Heart left ventricle (tissue), 16 donors: ENCODE results near the gene GPR39. TPM values are rescaled to one million over a fixed set of nuclear protein-coding genes. Genes with fewer than 3 reads are reported as not detected.

ENCODE experiments used
- ATAC-seq, 4 donors: fragments of 200-7000 bp; cut with Tn5 transposase; one replicate each; pipeline ENCODE4 v1.9.1; 2020 to 2022; ENCODE audit warnings: moderate library complexity in 4 of 4, mild to moderate bottlenecking in 3 of 4, moderate number of reproducible peaks in 1 of 4
- DNase-seq, 5 donors: peaks; one replicate each; pipeline ENCODE4 v3.0.0-alpha.2; 2020
- H3K27ac ChIP-seq, 12 donors: fragments of 200-600 bp; sonication (generic) in 4 of 12; one replicate each; pipeline versions ENCODE4 v1.5.0 to v1.8.0; 2016 to 2022; ENCODE audit warnings: mild to moderate bottlenecking in 2 of 12
- H3K27me3 ChIP-seq, 9 donors: fragments of 200-600 bp; sonication (generic) in 2 of 9; one replicate each; pipeline versions ENCODE4 v1.5.1 to v1.8.0; 2016 to 2022; ENCODE audit warnings: mild to moderate bottlenecking in 3 of 9
- H3K36me3 ChIP-seq, 9 donors: fragments of 200-600 bp; sonication (generic) in 2 of 9; one replicate each; pipeline versions ENCODE4 v1.5.0 to v1.8.0; 2018 to 2022; ENCODE audit warnings: mild to moderate bottlenecking in 2 of 9
- H3K4me1 ChIP-seq, 12 donors: fragments of 200-600 bp; sonication (generic) in 4 of 12; one replicate each; pipeline versions ENCODE4 v1.5.0 to v1.8.0; 2016 to 2022; ENCODE audit warnings: mild to moderate bottlenecking in 3 of 12
- H3K4me3 ChIP-seq, 12 donors: fragments of 200-600 bp; sonication (generic) in 4 of 12; one replicate each; pipeline versions ENCODE4 v1.5.0 to v1.8.0; 2017 to 2022; ENCODE audit warnings: mild to moderate bottlenecking in 9 of 12, moderate library complexity in 4 of 12
- H3K9me3 ChIP-seq, 12 donors: fragments of 200-600 bp; sonication (generic) in 4 of 12; one replicate each; pipeline versions ENCODE4 v1.5.0 to v1.8.0; 2016 to 2022; ENCODE audit warnings: mild to moderate bottlenecking in 1 of 12
- POLR2A ChIP-seq, 2 donors: fragments of 450-650 bp; IDR thresholded peaks; one replicate each; pipeline ENCODE4 v1.6.1; 2017; ENCODE audit warnings: antibody characterized with exemption in 2 of 2, mild to moderate bottlenecking in 2 of 2, moderate library complexity in 2 of 2
- WGBS, 4 donors: extraction: QIAGEN DNeasy Blood & Tissue Kit in 2 of 4; methylation state at CpG; one replicate each; pipeline versions ENCODE4 v1.1.5 to v1.1.7; 2013 to 2018; 5-methylcytosine and 5-hydroxymethylcytosine counted together
- intact Hi-C, 10 donors: fragments of 100-400 bp; cut with DNase I; formaldehyde crosslinking; loops; one replicate each; pipeline versions ENCODE4 v1.11.1 to v1.14.2; 2022
- polyA plus RNA-seq, 2 donors: library from polyadenylated mRNA; stranded (reverse); fragments of 200-250 nt; gene quantifications; one replicate each; pipeline ENCODE4 v1.2.3, GENCODE V29; 2013
- total RNA-seq, 9 donors: library from RNA; depleted of rRNA in 2 of 9; stranded (reverse); fragments of >200 nt in 2 of 9; fragmentation: NEBNext Ultra II Directional in 3 of 9; extraction: Animal tissue kit (Norgen Biotek cat#: 25700) in 3 of 9; gene quantifications; one replicate each; pipeline versions ENCODE4 v1.1.0 to v1.2.4, GENCODE V29; 2016 to 2023
- TF ChIP-seq, protein P1 (sequence below), 12 donors: fragments of 200-600 bp; sonication (generic) in 4 of 12; IDR thresholded peaks; one replicate each; pipeline versions ENCODE4 v1.5.0 to v1.8.0; 2018 to 2022; ENCODE audit warnings: antibody characterized with exemption in 12 of 12, mild to moderate bottlenecking in 5 of 12
- donor health status: ischemic (EF 13 %, LVEDD 7.1; RV severe dilation, severe dysfunction).
- donor health status: healthy with polysubstance abuse.
- donor health status: DM: no; HTN: yes; CAD: no.
- donor health status: DM: no; HTN: no; CAD: no.
- donor health status: ischemic (EF 25% LVEDD 6.9; RV normal size, moderate dysfunction).
- donor health status: ischemic (EF 25% LVEDD 5.7; RV mildly dilated, moderate dysfunction).
- donor health status: healthy.
- donor health status: DM: yes; HTN: yes; CAD: no.
- donor health status: ischemic (EF 35%, LVEDD 5.7; RV mildly dilated, moderate dysfunction).
- donor health status: nonischemic (EF 11% LVEDD 7.7; RV severe dilation, severe dysfunction).
- donor health status: DM: yes; HTN: yes; CAD: no.
- donor health status: PGD.
- donor health status: ischemic (EF 29% LVEDD 5.4; RV normal size, mild dysfunction).
- donor health status: nonischemic (EF 23%, LVEDD 6.1; RV moderate dilation, normal function).

The GPR39 gene
- total and polyA plus RNA-seq, 11 donors = 0.11 TPM; not detected in 10

DNA sequence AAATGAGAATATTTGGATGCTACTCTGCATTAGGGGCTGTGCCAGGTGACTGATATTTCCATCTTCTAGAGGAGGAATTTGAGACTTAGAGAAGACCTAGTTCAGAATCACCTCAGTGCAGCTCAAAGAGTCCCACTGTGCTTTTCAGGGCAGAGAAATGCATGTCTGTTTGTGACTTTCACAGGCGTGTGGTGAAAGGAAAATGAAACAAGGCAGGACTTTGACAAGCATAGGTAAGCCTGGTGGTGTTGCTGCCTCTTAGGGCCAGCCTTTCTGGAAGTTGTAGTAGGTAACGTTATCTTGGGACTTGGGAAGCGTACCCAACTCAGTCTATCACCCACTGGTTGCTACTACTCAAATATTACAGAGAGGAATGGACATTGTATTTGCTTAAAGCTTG lies 2.6 kb downstream of the GPR39 start:
- intact Hi-C loops = no loop called here
- Histone ChIP-seq H3K27me3 (peaks cover 0 to 34% (median 6%) of the 10 kb centered on the region in 9 donors), H3K4me3 (no peak overlapping the region), H3K9me3 (no peaks in the 10 kb centered on the region), H3K4me1 (peaks cover 0 to 18% (median 6%) of the 10 kb centered on the region in 12 donors), H3K27ac (no peak overlapping the region), H3K36me3 (no peaks in the 10 kb centered on the region)
- whole genome bisulfite sequencing, 4 donors = 81 to 84% (median 82%) methylated on average over 3 of the region's 3 CpGs
- no peak for TF ChIP-seq POLR2A (IDR thresholded peaks at IDR 0.05)
- TF ChIP-seq, protein P1, sequence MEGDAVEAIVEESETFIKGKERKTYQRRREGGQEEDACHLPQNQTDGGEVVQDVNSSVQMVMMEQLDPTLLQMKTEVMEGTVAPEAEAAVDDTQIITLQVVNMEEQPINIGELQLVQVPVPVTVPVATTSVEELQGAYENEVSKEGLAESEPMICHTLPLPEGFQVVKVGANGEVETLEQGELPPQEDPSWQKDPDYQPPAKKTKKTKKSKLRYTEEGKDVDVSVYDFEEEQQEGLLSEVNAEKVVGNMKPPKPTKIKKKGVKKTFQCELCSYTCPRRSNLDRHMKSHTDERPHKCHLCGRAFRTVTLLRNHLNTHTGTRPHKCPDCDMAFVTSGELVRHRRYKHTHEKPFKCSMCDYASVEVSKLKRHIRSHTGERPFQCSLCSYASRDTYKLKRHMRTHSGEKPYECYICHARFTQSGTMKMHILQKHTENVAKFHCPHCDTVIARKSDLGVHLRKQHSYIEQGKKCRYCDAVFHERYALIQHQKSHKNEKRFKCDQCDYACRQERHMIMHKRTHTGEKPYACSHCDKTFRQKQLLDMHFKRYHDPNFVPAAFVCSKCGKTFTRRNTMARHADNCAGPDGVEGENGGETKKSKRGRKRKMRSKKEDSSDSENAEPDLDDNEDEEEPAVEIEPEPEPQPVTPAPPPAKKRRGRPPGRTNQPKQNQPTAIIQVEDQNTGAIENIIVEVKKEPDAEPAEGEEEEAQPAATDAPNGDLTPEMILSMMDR (IDR thresholded peaks at IDR 0.05) = no peak
- ATAC-seq (no peak), DNase-seq (no peak)

DNA sequence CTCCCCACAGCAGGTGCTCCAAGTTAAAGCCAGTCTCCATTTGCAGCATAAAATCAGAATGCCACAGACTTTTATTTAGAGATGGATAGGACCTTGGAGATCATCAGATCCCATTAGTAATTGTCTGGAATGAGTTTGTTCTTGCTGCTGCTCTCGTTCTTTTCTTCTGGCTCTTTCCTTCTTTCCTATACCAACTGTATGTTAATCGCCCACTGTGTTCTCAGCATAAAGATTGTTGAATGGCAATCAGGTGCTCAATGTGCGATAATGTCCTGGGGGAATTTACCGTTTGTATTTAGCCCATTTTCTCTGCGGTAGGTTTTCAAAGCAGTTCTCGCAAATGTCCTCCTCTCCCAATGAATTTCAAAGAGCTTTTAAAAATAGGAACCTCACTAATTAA lies 3.3 kb downstream of the GPR39 start:
- no peak overlapping the region for H3K27ac ChIP-seq
- no peaks in the 10 kb centered on the region for H3K9me3 ChIP-seq
- intact Hi-C loops = no loop called here
- WGBS, 4 donors = 81 to 90% (median 89%) methylated on average over 6 of the region's 6 CpGs
- no peaks in the 10 kb centered on the region for H3K36me3 ChIP-seq
- ATAC-seq (no peak), DNase-seq (no peak)
- peaks cover 0 to 18% (median 6%) of the 10 kb centered on the region in 12 donors for H3K4me1 ChIP-seq
- H3K27me3 ChIP-seq = peaks cover 0 to 33% (median 6%) of the 10 kb centered on the region in 9 donors
- no peak overlapping the region for H3K4me3 ChIP-seq
- no peak for TF ChIP-seq POLR2A (IDR thresholded peaks at IDR 0.05)
- TF ChIP-seq, protein P1 (IDR thresholded peaks at IDR 0.05) = no peak

DNA sequence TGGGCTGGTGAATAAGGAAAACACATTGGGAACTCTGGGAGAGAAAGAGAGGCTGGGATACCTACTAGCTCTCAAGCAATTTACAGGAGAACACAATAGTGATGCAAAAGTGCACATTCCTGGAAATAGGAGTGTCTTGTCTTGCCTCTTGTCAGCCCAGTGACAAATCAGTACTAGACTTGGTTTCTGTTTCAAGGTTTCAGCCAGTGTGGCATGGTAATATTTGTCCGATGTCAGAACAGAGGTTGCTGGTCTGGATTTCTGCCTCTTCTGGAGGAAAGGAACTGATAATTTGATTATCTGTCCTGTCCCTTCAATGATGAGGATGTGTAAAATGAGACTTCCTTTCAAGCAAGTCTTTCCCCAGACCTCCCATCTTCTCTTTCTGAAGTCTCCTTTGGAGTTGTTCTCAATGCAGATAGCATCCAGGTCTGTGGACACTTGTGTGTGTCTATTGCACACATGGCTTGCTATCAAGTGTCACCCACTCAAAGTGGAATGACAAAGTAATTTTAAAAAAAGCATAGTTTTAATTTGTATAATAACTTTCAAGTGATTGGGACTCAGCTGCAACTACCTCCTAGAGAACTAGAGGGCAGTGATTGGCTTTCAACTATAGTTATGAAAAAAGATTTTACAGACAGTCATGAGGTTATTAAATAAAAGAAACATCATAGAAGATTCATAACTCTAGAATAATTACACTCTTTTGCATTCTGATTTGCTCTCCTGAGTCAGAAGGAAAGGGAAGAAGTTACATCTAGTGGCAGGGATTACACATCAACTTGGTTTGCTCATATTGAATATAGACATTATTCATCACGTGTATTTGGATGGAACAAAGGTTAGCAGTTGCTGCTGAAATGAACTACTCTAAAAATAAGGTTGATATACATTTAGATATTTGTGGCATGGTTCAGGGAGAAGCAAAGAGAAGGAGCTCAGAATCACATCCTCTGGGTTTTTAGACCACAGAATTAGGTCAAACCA lies 4.5 kb downstream of the GPR39 start:
- Histone ChIP-seq H3K9me3 (no peaks in the 10 kb centered on the region), H3K36me3 (no peaks in the 10 kb centered on the region), H3K4me1 (peaks cover 0 to 9% (median 3%) of the 10 kb centered on the region in 12 donors), H3K4me3 (no peak overlapping the region), H3K27ac (no peak overlapping the region), H3K27me3 (peaks cover 0 to 22% (median 4%) of the 10 kb centered on the region in 9 donors)
- ATAC-seq = no peak
- TF ChIP-seq POLR2A (IDR thresholded peaks at IDR 0.05) = no peak
- TF ChIP-seq, protein P1 (IDR thresholded peaks at IDR 0.05) = no peak
- 74 to 82% (median 78%) methylated on average over 2 of the region's 2 CpGs for WGBS, 4 donors
- intact Hi-C loops = no loop called here
- no peak for DNase-seq

DNA sequence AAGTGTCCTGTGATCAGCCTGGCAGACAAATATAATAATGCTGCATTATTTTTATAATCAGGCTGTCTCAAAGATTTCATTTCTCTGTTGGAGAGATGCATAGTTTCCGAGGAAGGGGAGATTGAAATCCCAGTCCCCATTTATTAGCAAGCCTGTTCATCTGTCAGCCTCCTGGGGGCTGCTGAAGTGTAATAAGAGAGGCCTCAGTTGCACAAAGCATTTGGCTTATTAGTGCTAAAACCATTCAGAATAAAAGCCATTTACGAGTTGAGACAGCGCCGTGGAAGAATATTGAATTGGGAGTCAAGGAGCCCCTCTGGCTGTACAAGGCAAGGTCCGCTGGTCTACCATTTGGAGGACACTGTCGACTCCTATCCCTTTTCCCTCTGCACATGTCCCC lies 6.1 kb downstream of the GPR39 start:
- TF ChIP-seq POLR2A (IDR thresholded peaks at IDR 0.05) = no peak
- TF ChIP-seq, protein P1 (IDR thresholded peaks at IDR 0.05) = no peak
- no peak overlapping the region for H3K4me3 ChIP-seq
- H3K4me1 ChIP-seq = no peaks in the 10 kb centered on the region
- intact Hi-C loops = no loop called here
- no peaks in the 10 kb centered on the region for H3K36me3 ChIP-seq
- H3K27me3 ChIP-seq = peaks cover 0 to 8% (median 0%) of the 10 kb centered on the region in 9 donors
- H3K27ac ChIP-seq = no peak overlapping the region
- no peaks in the 10 kb centered on the region for H3K9me3 ChIP-seq
- 92 to 96% (median 95%) methylated on average over 6 of the region's 6 CpGs for WGBS, 4 donors
- no peak for ATAC-seq
- no peak for DNase-seq
